Measurements from ENCODE around the gene YES1.

Gene YES1
- total RNA-seq: 16.3 to 27.0 (median 20.1) reads per million in 3 donors

- peaks cover 17% of the 10 kb centered on the region for H3K4me1 ChIP-seq (ENCODE audit: control insufficient read depth, insufficient read depth, low read length, poor library complexity, severe bottlenecking)
- H3K27ac ChIP-seq (ENCODE audit: insufficient read depth, low read length, poor library complexity, severe bottlenecking): peak within 1 kb of the TSS; percentile 90
- DNase-seq: peak; percentile 56 to 61 (median 59)
- H3K27me3 ChIP-seq (replicated peaks; ENCODE audit: control insufficient read depth, insufficient read depth, low read length, poor library complexity, severe bottlenecking): no peaks in the 10 kb centered on the region
- H3K4me3 ChIP-seq (ENCODE audit: insufficient read depth, low read depth, low read length, poor library complexity, severe bottlenecking): peak within 1 kb of the TSS; percentile 84
- no peaks in the 10 kb centered on the region for H3K36me3 ChIP-seq (ENCODE audit: control insufficient read depth, insufficient read depth, low read length)
- H3K9me3 ChIP-seq (ENCODE audit: control insufficient read depth, low read length): no peaks in the 10 kb centered on the region
Observed at GRCh38 chr18:811892-812375, at the start of gene YES1. YES1 (minus strand) TSS chr18:812242; CDS start chr18:756827, 55,415 bp downstream.

GRCh38 chr18:857986-858385, 45.9 kb upstream of the YES1 start:
- no peaks in the 10 kb centered on the region for H3K27me3 ChIP-seq (replicated peaks; ENCODE audit: control insufficient read depth, insufficient read depth, low read length, poor library complexity, severe bottlenecking)
- DNase-seq: no peak
- H3K4me1 ChIP-seq (ENCODE audit: control insufficient read depth, insufficient read depth, low read length, poor library complexity, severe bottlenecking): no peaks in the 10 kb centered on the region
- no peaks in the 10 kb centered on the region for H3K36me3 ChIP-seq (ENCODE audit: control insufficient read depth, insufficient read depth, low read length)
- no peak overlapping the region for H3K4me3 ChIP-seq (ENCODE audit: insufficient read depth, low read depth, low read length, poor library complexity, severe bottlenecking)
- no peaks in the 10 kb centered on the region for H3K9me3 ChIP-seq (ENCODE audit: control insufficient read depth, low read length)
- H3K27ac ChIP-seq (ENCODE audit: insufficient read depth, low read length, poor library complexity, severe bottlenecking): no peak overlapping the region

DNA sequence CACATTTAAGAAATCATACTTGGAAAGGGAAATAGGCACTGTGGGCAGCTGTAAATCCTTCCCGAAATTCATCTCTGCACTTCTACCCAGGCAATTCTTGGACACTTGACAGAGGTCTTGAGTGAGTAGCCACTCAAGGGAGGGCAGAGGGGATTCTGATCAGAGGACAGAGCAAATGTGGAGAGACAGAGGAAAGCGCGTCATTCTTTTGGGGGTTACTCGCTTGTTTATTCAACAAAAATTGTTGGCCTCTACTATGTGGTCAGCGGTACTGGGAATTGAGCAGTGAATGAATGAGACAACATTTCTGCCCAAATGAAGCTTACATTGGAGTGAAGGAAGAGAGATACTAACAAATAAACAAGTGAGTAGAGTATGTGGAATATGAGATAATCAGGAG, 41.4 kb upstream of the YES1 start:
- DNase-seq: no peak
- Histone ChIP-seq H3K27me3 (replicated peaks; ENCODE audit: control insufficient read depth, insufficient read depth, low read length, poor library complexity, severe bottlenecking) (no peaks in the 10 kb centered on the region), H3K27ac (ENCODE audit: insufficient read depth, low read length, poor library complexity, severe bottlenecking) (no peak overlapping the region), H3K4me1 (ENCODE audit: control insufficient read depth, insufficient read depth, low read length, poor library complexity, severe bottlenecking) (no peaks in the 10 kb centered on the region), H3K9me3 (ENCODE audit: control insufficient read depth, low read length) (no peaks in the 10 kb centered on the region), H3K4me3 (ENCODE audit: insufficient read depth, low read depth, low read length, poor library complexity, severe bottlenecking) (no peak overlapping the region), H3K36me3 (ENCODE audit: control insufficient read depth, insufficient read depth, low read length) (no peaks in the 10 kb centered on the region)

GRCh38 chr18:850960-851359, 38.9 kb upstream of the YES1 start:
- H3K27me3 ChIP-seq (replicated peaks; ENCODE audit: control insufficient read depth, insufficient read depth, low read length, poor library complexity, severe bottlenecking): no peaks in the 10 kb centered on the region
- H3K27ac ChIP-seq (ENCODE audit: insufficient read depth, low read length, poor library complexity, severe bottlenecking): no peak overlapping the region
- no peak overlapping the region for H3K4me3 ChIP-seq (ENCODE audit: insufficient read depth, low read depth, low read length, poor library complexity, severe bottlenecking)
- H3K36me3 ChIP-seq (ENCODE audit: control insufficient read depth, insufficient read depth, low read length): no peaks in the 10 kb centered on the region
- H3K4me1 ChIP-seq (ENCODE audit: control insufficient read depth, insufficient read depth, low read length, poor library complexity, severe bottlenecking): no peaks in the 10 kb centered on the region
- no peaks in the 10 kb centered on the region for H3K9me3 ChIP-seq (ENCODE audit: control insufficient read depth, low read length)
- no peak for DNase-seq

GRCh38 chr18:849021-849420, 37.0 kb upstream of the YES1 start:
- Histone ChIP-seq H3K4me1 (ENCODE audit: control insufficient read depth, insufficient read depth, low read length, poor library complexity, severe bottlenecking) (no peaks in the 10 kb centered on the region), H3K4me3 (ENCODE audit: insufficient read depth, low read depth, low read length, poor library complexity, severe bottlenecking) (no peak overlapping the region), H3K36me3 (ENCODE audit: control insufficient read depth, insufficient read depth, low read length) (no peaks in the 10 kb centered on the region), H3K9me3 (ENCODE audit: control insufficient read depth, low read length) (no peaks in the 10 kb centered on the region), H3K27me3 (replicated peaks; ENCODE audit: control insufficient read depth, insufficient read depth, low read length, poor library complexity, severe bottlenecking) (no peaks in the 10 kb centered on the region), H3K27ac (ENCODE audit: insufficient read depth, low read length, poor library complexity, severe bottlenecking) (no peak overlapping the region)
- DNase-seq: no peak

- Histone ChIP-seq H3K4me3 (ENCODE audit: insufficient read depth, low read depth, low read length, poor library complexity, severe bottlenecking) (no peak overlapping the region), H3K36me3 (ENCODE audit: control insufficient read depth, insufficient read depth, low read length) (no peaks in the 10 kb centered on the region), H3K4me1 (ENCODE audit: control insufficient read depth, insufficient read depth, low read length, poor library complexity, severe bottlenecking) (no peaks in the 10 kb centered on the region), H3K27ac (ENCODE audit: insufficient read depth, low read length, poor library complexity, severe bottlenecking) (no peak overlapping the region), H3K9me3 (ENCODE audit: control insufficient read depth, low read length) (no peaks in the 10 kb centered on the region), H3K27me3 (replicated peaks; ENCODE audit: control insufficient read depth, insufficient read depth, low read length, poor library complexity, severe bottlenecking) (no peaks in the 10 kb centered on the region)
- no peak for DNase-seq
Observed at GRCh38 chr18:848062-848861, 36.2 kb upstream of the YES1 start.

DNA sequence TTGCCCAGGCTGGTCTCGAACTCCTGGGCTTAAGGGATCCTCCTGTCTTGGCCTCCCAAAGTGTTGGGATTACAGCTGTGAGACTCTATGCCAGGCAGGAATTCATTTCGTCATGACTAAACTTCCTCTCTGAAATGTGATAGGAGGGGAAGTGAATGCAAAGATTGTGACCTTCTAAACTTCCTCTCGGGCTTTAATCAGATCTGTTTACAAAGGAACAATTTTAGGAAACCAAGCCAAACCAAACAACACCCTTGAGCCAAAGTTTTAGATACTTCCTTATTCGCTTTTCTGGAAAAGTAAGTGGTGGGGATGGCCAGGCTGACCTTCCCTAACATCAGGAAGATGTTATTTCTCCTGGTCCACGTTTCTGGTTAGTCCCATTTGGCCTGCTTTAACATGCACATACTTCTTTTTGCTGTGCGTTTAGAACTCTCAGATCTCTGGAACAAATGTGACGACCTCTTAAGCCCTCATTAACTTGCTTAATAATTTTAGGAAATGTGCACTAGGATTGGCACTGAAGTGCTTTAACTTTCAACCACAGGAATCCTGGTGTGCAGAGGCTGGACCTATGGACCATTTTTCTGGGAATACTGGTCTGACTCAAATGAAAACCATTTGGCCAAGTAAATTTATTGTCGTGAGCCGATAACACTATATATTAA, 33.2 kb upstream of the YES1 start:
- no peaks in the 10 kb centered on the region for H3K36me3 ChIP-seq (ENCODE audit: control insufficient read depth, insufficient read depth, low read length)
- H3K9me3 ChIP-seq (ENCODE audit: control insufficient read depth, low read length): no peaks in the 10 kb centered on the region
- H3K4me1 ChIP-seq (ENCODE audit: control insufficient read depth, insufficient read depth, low read length, poor library complexity, severe bottlenecking): no peaks in the 10 kb centered on the region
- H3K4me3 ChIP-seq (ENCODE audit: insufficient read depth, low read depth, low read length, poor library complexity, severe bottlenecking): no peak overlapping the region
- no peak for DNase-seq
- H3K27me3 ChIP-seq (replicated peaks; ENCODE audit: control insufficient read depth, insufficient read depth, low read length, poor library complexity, severe bottlenecking): no peaks in the 10 kb centered on the region
- H3K27ac ChIP-seq (ENCODE audit: insufficient read depth, low read length, poor library complexity, severe bottlenecking): no peak overlapping the region

GRCh38 chr18:841647-842370, 29.8 kb upstream of the YES1 start:
- Histone ChIP-seq H3K27ac (ENCODE audit: insufficient read depth, low read length, poor library complexity, severe bottlenecking) (no peak overlapping the region), H3K4me1 (ENCODE audit: control insufficient read depth, insufficient read depth, low read length, poor library complexity, severe bottlenecking) (no peaks in the 10 kb centered on the region), H3K9me3 (ENCODE audit: control insufficient read depth, low read length) (no peaks in the 10 kb centered on the region), H3K36me3 (ENCODE audit: control insufficient read depth, insufficient read depth, low read length) (no peaks in the 10 kb centered on the region), H3K4me3 (ENCODE audit: insufficient read depth, low read depth, low read length, poor library complexity, severe bottlenecking) (no peak overlapping the region), H3K27me3 (replicated peaks; ENCODE audit: control insufficient read depth, insufficient read depth, low read length, poor library complexity, severe bottlenecking) (no peaks in the 10 kb centered on the region)
- no peak for DNase-seq

DNA sequence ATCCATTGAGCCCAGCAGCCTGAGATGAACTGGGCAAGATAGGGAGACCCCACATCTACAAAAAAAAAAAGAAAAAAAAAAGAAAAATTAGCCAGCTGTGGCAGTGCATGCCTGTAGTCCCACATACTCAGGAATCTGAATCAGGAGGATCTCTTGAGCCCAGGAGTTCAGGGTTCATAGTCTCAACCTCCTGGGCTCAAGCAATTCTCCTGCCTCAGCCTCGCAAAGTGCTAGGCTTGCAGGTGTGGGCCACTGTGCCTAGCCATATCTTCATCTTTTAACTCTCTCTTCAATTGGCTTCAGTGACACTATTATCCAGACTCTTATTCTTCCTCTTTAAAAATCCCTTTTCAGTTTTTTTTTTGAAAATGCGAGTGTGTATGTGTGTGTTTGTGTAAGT, 28.5 kb upstream of the YES1 start:
- Histone ChIP-seq H3K27me3 (replicated peaks; ENCODE audit: control insufficient read depth, insufficient read depth, low read length, poor library complexity, severe bottlenecking) (no peaks in the 10 kb centered on the region), H3K27ac (ENCODE audit: insufficient read depth, low read length, poor library complexity, severe bottlenecking) (no peak overlapping the region), H3K36me3 (ENCODE audit: control insufficient read depth, insufficient read depth, low read length) (no peaks in the 10 kb centered on the region), H3K9me3 (ENCODE audit: control insufficient read depth, low read length) (no peaks in the 10 kb centered on the region), H3K4me1 (ENCODE audit: control insufficient read depth, insufficient read depth, low read length, poor library complexity, severe bottlenecking) (no peaks in the 10 kb centered on the region), H3K4me3 (ENCODE audit: insufficient read depth, low read depth, low read length, poor library complexity, severe bottlenecking) (no peak overlapping the region)
- DNase-seq: no peak

DNA sequence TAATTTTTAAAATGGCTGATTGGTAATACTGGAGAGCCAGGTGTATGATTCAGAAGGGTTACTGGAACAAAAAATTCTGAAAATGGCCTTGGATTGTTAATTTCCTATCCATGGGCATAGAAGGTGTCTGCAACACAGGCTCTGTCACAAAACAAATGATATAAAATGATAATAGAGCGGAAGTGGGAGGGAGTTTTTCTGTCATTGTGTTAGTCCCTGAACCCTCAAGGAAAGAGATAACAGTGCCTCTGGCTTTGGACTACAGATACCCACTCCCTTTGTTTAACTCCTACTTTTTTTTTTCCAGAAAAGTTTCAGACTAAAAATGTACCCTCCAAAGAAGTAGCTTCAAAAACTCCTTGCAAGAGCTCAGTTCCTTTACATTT, 28.0 kb upstream of the YES1 start:
- no peak for DNase-seq
- Histone ChIP-seq H3K9me3 (ENCODE audit: control insufficient read depth, low read length) (no peaks in the 10 kb centered on the region), H3K36me3 (ENCODE audit: control insufficient read depth, insufficient read depth, low read length) (no peaks in the 10 kb centered on the region), H3K4me3 (ENCODE audit: insufficient read depth, low read depth, low read length, poor library complexity, severe bottlenecking) (no peak overlapping the region), H3K27ac (ENCODE audit: insufficient read depth, low read length, poor library complexity, severe bottlenecking) (no peak overlapping the region), H3K27me3 (replicated peaks; ENCODE audit: control insufficient read depth, insufficient read depth, low read length, poor library complexity, severe bottlenecking) (no peaks in the 10 kb centered on the region), H3K4me1 (ENCODE audit: control insufficient read depth, insufficient read depth, low read length, poor library complexity, severe bottlenecking) (no peaks in the 10 kb centered on the region)
